GM19455 (cell line): ENCODE results near the gene SLX4IP.

Experiments used
- ATAC-seq: cut with Tn5 transposase; IDR thresholded peaks from one replicate; pipeline ENCODE4 v1.9.1; 2021; ENCODE audit not compliant: unreplicated experiment

SLX4IP gene

DNA sequence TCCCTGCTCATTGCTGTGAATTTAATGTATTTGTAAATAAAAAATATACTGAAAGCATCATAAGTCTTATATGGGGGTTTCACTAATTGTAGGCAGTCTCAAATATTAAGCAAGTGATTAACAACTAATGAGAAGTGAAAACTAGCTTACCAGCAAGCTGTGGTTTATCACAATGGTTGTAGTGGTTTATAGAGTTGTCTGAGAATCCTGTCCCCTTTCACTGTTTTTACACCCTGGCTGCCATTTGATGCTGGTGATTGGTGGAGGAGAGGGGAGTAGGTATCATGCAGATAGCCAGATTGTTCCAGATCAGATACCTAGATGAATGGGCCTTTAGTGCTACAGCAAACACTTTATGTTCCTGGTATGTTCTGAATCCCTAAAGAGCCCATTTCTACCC lies 7.1 kb upstream of the SLX4IP start:
- no peak for ATAC-seq

DNA sequence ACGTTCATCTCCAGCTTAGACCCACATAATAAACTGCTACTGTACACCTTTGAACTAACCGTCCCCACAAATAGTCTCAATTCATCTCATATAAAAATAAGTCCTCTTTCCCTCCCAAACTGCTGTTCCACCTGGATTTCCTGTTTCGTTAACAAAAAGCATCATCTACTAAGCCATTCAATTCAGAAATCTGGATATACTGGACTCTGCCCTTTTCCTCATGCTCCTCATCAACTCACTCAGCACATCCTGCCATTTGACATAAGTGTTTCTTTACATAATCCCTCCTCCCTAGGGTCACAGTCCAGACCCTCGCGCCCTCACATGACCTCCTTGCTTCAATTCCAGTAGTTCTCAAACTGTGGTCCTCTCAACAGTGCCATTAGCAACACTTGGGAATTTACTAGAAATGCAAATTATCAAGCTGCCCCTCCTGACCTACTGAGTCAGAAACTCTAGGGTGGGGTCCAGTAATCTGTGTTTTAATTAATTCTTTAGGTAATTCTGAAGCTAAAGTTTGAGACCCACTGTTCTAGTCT lies 5.6 kb upstream of the SLX4IP start:
- ATAC-seq = no peak

DNA sequence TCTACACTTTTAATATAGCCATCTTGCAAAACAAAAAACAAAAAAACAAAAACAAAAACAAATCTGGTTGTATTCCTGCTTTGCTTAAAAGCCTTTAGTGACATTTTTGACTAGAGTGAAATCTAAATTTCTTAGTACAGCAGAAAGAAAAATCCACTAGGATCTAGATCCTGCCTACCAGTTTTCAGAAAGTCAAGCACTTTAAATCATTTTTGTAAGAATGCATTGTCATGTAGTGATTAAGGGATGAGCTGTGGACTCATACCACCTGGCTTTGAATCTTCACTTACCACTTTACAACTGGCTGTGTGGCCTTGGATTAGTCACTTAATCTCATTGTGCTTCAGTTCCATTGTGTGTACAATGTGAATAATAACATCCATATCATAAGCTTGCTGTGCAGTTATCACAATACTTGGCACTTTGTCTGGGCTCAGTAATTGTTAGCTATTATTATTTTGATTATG lies 5.1 kb upstream of the SLX4IP start:
- ATAC-seq = no peak

DNA sequence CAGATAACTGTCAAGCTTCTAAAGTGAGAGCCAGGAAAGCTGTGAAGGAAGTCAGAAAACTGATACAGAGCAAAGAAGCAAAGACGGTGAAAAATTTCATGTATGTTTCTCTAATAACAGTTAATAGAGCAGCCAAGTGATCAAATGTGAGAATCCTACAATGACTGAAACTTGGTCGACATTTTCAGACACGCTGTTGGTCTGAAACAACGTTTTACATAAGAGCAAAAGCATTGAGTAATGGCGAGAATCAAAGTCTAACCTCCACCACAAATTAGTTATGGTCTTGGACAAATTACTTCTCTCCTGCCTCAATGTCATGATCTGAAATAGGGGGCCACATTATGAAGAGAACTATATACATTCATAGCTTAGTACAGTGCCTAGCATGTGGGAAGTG lies 4.4 kb upstream of the SLX4IP start:
- ATAC-seq = no peak

DNA sequence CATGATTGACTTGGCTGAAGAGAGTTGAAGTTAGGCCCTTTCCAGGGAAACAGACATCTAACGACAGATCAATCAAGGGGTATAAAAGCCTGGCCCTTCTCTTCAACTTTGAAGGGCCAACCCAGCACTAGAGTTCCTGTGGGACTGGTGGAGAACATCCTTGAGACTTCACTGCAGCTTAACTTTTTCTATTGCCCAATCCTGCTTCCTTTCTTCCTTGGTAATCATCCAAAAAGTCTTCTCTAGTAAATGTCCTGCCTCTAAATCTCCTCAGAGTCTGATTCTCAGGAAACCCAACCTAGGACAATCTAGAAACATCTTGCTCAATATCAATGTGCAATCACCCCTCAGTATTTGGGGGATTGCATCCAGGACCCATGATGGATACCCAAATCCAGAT lies 3.0 kb upstream of the SLX4IP start:
- ATAC-seq = no peak

DNA sequence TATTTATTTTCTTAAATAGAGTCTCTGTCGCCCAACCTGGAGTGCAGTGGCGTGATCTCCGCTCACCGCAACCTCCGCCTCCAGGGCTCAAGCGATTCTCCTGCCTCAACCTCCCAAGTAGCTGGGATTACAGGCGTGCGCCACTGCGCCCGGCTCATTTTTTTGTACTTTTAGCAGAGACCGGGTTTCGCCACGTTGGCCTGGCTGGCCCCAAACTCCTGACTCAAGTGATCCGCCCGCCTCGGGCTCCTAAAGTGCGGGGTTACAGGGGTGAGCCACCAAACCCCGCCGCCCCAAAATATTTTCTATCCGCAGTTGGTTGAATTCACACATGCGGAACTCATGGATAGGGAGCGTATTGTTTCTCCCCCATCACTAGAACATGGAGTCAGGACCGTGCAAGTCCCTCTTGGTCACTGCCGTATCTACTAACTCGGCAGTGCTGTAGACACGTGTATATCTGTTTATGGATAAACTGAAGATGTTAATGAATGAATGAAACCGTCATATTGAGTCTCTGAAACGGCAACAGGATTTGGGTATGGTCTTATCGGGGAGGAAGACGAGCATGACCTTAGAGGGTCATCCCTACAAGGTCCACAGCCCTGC lies 2.0 kb upstream of the SLX4IP start:
- ATAC-seq = no peak

DNA sequence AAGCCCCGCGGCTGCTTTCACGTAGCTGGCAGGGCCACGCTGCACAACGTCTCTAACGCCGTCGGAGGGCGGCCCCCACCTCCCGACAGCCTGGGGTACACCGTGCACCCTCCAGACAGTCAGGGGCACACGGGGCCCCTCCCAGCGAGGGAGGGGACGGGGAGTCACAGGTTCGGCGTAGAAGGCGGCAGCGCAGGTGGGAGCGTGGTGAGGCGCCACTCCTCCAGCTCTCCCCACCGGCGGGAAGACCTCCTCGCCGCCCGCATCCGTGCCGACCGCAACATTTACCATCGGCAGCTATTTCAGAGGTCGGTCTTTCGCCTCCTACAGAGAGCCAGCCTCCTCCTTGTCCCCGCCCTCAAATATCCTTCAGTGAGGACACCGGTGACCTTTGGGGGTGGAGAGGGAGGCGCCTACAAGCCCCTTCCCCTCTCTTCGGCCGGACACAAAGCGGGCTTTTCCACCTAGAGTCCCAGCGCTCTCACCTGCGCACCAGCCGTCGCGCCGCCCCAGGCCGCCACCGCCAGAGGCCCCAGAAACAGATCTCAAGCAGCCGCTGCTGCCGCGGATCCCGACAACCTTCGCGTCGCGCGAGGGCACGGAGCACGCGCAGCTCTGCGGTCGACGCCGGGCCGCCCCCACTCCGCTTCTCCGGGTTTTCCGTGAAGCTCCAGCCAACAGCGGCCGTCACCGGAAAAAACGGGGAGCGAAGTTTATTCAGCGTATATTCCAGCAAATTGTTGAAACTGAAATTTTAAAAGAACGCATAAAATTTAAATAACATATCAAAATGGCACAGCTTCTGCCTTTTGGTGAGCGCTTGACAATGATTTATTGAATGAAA lies 1.3 kb upstream of the SLX4IP start, which contains the start of gene MKKS:
TSS of gene MKKS (minus strand) at position 600 of the 844 bp plus-strand sequence. CDS start 20,708 bp downstream, outside the sequence.
- ATAC-seq = peak; percentile 65

DNA sequence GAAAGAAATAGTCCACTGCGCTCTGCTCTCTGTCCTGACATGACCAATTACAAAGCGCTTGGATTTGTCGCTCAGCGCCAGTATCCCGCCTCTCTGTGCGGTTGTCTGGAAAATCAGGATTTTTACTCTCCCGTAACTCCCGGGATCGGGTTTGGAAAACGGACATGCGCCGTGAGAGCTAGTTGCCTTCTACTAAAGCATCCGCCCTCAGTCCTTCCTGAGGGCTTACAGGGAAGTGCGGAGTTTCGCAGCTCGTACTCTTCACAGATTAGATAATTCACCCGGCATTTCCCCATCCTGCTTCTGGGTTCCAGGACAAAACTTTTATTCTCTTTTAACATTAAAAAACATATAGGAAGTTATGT lies 656 bp upstream of the SLX4IP start:
- ATAC-seq = peak; percentile 41

DNA sequence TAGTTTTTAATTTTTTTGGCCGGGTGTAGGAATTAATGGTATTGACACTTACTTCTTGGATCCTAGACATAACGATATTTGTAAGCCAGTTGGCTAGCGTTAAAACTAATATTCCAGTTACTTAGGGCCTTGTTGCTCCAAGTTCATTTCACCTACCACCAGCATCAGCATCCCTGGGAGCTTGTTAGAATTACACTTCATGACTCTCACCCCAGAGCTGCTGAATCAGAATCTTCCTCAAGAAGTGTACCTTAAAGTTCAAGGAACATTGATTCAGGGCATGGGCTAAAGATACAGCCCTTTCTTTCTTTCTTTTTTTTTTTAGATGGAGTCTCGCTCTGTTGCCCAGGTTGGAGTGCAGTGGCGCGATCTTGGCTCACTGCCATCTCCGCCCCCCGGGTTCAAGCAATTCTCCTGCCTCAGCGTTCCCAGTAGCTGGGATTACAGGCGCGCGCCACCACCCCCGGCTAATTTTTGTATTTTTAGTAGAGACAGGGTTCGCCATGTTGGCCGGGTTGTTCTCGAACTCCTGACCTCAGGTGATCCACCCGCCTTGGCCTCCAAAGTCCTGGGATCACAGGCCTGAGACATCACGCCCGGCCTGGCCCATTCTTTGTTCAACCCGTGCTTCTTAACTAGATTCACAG lies 1.1 kb downstream of the SLX4IP start:
- ATAC-seq = no peak

DNA sequence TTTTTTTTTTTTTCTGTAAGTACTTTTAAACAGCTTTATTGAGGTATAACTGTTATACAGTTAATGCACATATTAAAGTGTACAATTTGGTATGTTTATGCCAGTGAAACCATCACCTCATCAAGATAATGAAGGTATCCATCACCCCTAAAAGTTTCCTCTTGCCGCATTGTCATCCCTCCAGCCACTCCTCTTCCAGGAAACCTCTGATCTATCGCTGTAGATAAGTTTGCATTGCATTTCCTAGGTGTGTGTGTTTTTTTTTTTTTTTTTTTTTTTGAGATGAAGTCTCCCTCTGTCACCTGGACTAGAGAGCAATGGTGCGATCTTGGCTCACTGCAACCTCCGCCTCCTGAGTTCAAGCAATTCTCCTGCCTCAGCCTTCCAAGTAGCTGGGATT lies 3.1 kb downstream of the SLX4IP start:
- ATAC-seq = no peak

DNA sequence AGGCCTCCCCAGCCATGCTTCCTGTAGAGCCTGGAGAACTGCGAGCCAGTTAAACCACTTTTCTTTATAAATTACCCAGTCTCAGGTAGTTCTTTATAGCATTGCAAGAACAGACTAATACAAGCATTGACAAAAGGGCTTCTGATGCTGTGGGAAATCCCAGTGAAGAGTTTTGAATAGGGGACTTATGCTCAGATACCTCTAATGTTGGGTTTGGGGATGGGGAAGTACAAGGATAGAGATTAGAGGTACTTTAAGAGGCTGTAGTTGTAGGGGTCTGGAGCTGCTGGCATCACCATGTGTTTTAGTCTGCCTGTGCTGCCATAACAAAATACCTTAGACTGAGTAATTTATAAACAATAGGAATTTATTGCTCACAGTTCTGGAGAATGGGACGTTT lies 8.8 kb downstream of the SLX4IP start:
- ATAC-seq = no peak

DNA sequence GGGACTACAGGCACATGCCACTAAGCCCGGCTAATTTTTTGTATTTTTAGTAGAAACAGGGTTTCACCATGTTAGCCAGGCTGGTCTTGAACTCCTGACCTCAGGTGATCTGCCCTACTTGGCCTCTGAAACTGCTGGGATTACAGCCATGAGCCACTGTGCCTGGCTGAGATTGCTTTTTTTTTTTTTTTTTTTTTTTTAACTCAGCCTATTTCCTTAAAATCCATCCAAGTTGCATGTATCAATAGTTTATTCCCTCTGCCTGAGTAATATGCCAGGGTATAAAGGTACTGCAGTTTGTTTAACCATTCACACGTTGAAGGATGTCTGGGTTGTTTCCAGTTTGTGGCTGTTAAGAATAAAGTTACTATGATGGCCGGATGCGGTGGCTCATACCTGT lies 10.7 kb downstream of the SLX4IP start:
- no peak for ATAC-seq

DNA sequence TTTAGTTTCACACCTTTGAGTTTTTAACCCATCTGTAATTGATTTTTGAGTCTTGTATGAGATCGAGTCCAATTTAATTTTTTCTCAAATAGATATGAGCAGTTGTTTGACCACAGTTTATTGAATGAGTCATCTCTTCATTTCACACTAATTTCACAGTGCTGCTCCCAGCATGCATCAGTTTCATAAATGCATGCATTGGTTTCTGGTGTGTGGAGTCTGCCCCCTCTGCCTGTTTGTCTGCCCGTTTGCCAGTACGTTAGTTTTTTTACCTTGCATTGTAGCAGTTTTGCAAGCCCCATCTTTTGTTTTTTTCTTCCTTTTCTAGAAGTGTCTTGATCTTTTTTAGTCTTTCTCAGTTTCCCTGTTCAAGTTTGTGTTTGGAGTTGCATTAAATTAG lies 11.9 kb downstream of the SLX4IP start:
- peak; percentile 95 for ATAC-seq

DNA sequence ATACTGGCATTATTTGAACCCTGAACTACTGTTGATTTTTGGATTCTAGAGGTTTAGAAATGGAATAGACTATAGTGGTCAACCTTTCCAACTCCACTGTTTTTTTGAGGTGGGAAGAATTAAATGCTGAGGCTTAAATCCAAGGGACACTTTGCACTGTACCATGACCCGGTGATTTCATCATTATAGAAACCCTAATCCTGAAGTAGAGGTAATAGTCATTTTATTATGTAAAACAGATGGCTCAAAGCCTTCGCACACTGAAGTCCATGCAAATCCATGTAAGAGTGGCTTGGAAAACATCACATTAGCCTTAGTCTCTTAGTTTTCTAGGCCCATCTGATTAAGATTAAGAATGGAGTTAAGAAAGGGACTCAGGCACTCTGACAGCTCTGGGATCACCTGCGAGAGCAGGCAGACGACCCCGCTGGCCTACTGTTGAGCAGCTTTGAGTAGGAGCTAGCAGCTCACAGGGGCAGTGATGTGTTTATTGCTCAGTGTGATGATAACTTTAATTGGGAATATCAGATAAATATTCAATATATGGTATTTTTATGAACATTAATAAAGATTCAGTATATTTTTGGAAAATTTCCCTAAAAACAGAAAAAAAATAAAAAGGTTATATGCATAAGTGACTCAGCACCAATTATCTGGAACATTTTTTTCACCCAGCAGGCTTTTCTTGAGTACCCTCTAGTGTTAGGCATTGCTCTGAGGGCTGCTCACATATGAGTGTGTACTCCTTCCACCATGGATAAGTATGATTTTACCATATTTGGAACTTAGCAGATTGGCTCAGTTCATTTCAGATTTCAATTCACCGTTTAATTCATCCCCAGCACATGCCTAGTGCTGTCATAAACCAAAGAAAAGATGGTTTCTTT lies 13.4 kb downstream of the SLX4IP start:
- no peak for ATAC-seq

DNA sequence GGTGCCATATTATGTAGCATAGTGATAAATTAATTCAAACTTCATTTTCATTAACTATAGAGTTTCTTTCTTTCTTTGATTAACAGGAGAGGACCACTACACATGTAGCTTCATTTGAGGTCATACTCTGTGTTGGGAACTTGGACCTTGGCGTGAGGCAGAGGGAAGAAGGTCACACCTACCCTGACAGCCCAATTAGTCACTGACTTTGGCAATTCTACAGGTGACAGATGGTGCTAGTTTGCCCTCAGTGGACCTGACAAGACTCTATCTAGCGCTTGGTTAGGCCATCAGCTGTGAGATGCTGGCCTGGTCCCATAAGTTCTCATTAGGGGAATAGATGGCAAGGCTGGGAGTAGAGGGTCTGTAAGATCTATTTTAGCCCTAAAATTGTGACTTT lies 14.2 kb downstream of the SLX4IP start:
- no peak for ATAC-seq

DNA sequence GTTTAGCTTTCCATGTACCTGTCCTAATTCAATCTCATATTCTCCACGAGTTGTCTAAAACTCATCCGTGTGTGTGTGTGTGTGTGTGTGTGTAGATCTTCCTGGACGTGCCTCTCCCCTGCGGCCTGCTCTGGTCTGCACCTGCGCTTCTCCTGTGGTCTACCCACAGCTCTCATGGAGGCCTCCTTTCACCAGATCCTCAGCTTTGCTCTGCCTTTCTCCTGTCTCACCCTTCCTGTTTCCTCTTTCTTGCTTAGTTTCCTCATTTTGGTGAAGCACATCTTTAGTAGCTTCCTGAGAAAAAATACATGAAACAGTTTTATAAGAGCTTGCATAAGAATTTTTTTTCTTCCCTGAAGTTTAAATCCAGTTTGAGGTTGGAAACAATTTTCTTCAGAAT lies 18.1 kb downstream of the SLX4IP start:
- ATAC-seq = peak; percentile 84

DNA sequence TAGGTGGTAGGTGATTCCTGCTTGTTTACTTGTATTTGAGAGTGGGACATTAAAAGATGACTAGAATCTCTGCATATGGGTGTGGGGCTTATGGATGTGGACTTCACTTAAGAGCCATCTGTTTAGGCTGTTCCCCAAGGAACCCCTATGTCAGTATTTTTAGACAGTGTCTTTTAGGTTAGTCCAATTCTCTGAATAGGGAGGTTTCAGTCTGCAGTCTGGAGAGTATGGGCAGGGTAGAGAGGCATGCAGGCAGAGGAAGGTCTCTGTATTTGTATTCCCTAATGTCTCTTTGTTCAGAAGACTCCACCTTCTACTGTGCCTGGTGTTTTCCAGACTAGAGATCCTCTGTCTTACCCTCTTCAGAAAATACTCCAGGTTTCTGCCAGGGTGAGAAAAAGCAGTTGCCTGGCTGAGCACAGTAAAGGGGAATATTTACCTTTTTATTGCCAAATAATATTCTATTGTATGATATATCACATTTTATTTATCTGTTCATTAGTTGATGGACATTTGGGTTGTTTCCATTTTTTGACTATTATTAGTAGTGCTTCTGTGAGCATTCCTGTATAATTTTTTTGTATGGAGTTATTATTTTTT lies 19.1 kb downstream of the SLX4IP start:
- ATAC-seq = no peak

DNA sequence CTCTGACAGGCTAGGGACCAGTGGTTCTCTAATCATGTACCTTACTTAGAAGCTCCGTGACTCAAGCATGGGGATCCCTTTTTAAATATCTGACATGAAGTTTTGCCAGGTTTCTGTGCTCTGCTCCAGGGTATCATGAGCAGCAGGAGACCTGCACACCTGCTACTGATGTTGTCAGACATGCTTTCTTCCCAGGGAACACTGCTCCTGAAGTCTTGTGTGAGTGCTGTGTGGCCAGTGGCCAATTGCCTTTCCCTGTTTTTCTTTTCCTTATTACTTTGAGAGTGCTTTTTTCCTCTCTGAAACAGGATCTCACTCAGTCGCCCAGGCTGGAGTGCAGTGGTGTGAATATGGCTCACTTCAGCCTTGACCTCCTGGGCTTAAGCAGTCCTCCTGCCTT lies 26.4 kb downstream of the SLX4IP start:
- ATAC-seq = no peak

DNA sequence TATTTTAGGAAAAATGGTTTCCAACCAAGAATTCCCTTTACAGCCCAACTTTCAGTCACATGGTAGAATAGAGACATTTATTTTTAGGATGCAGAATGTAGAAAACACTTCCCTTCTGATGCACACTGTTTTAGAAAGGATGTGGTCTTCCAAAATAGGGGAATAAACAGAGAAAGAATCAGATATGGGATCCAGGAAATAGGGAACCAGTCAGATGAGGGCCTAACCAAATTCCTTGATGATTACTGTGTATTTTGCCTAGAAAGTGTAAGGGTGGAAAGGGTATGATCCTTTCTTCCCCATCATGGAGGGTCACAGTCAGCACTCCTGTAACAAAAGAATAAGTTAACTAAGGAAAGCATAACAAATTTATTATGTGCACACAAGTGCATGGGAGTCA lies 27.4 kb downstream of the SLX4IP start:
- ATAC-seq = no peak

DNA sequence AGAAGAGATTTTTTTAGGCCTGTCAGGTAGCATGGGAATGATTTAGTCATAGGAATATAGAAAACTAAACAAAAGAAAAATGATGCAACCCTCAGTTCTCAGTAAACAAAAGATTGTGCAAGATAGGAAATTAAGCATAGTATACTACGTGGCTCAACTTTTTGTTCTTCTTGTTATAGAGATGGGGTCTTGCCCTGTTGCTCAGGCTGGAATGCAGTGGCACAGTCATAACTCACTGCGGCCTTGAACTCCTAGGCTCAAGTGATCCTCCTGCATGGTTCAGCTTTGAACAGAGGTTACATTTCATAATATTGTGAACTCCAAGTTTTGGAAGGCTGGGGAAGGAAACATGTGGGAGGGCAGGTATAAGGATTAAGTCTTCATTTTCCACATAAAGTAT lies 28.5 kb downstream of the SLX4IP start:
- no peak for ATAC-seq
